ENCODE measurements around the gene FHIT.

- TF ChIP-seq, protein P1, sequence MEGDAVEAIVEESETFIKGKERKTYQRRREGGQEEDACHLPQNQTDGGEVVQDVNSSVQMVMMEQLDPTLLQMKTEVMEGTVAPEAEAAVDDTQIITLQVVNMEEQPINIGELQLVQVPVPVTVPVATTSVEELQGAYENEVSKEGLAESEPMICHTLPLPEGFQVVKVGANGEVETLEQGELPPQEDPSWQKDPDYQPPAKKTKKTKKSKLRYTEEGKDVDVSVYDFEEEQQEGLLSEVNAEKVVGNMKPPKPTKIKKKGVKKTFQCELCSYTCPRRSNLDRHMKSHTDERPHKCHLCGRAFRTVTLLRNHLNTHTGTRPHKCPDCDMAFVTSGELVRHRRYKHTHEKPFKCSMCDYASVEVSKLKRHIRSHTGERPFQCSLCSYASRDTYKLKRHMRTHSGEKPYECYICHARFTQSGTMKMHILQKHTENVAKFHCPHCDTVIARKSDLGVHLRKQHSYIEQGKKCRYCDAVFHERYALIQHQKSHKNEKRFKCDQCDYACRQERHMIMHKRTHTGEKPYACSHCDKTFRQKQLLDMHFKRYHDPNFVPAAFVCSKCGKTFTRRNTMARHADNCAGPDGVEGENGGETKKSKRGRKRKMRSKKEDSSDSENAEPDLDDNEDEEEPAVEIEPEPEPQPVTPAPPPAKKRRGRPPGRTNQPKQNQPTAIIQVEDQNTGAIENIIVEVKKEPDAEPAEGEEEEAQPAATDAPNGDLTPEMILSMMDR (IDR thresholded peaks at IDR 0.05) = no peak
- TF ChIP-seq EP300 (IDR thresholded peaks at IDR 0.05) (no peak), POLR2A (IDR thresholded peaks at IDR 0.05) (no peak)
Observed at GRCh38 chr3:59734061-59734460, 1517.2 kb downstream of the FHIT start.

Data from ovary (tissue), 3 donors.